ENCODE results near the gene PXYLP1. TPM values are rescaled to one million over a fixed set of nuclear protein-coding genes. Genes with fewer than 3 reads are reported as not detected.

PXYLP1 gene
- total RNA-seq, 1 donor from 2014 or later, result 6.1 TPM

DNA sequence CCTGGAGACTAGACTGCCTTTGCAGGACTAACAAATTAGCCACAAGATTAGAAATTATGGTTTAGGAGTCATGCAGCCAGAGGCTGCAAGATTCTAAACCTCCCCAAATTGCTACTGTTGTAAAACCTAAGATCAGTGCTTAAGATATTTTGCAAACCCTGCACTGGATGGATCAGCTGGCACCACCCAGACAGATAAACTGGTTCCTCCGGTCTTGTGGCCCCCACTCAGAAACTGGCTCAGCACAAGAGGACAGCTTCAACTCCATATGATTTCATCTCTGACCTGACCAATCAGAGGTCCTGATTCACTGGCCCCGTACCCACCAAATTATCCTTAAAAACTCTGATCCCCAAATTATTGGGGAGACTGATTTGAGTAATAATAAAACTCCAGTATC lies 19.5 kb upstream of the PXYLP1 start:
- Mint-ChIP-seq H3K9me3 (ENCODE audit: unreplicated experiment) (no peaks in the 10 kb centered on the region), H3K27ac (ENCODE audit: unreplicated experiment) (no peak overlapping the region), H3K27me3 (ENCODE audit: low read depth, unreplicated experiment) (no peaks in the 10 kb centered on the region), H3K36me3 (ENCODE audit: low read depth, unreplicated experiment) (no peaks in the 10 kb centered on the region), H3K4me3 (ENCODE audit: unreplicated experiment) (no peak overlapping the region), H3K4me1 (ENCODE audit: low read depth, unreplicated experiment) (no peaks in the 10 kb centered on the region)
- Histone ChIP-seq H4K20me1 (ENCODE audit: insufficient read depth, low read length) (no peaks in the 10 kb centered on the region), H2AFZ (ENCODE audit: low read depth, low read length) (no peak overlapping the region), H3K27ac (ENCODE audit: low read depth, low read length) (no peak overlapping the region), H3K9ac (ENCODE audit: low read length) (no peak overlapping the region), H3K4me2 (ENCODE audit: low read length) (no peak overlapping the region), H3K36me3 (ENCODE audit: insufficient read depth, low read length) (no peaks in the 10 kb centered on the region), H3K4me1 (ENCODE audit: insufficient read depth, low read length) (no peaks in the 10 kb centered on the region), H3K4me3 (ENCODE audit: insufficient read depth, low read depth, low read length) (no peak overlapping the region), H3K27me3 (ENCODE audit: insufficient read depth, low read length) (no peaks in the 10 kb centered on the region), H3K79me2 (ENCODE audit: insufficient read depth, low read length) (no peaks in the 10 kb centered on the region), H3K9me3 (ENCODE audit: insufficient read depth, low read depth, low read length) (no peaks in the 10 kb centered on the region)
- DNase-seq (ENCODE audit: low read depth) (no peak), FAIRE-seq (no peak)
- no peak for TF ChIP-seq EZH2 (IDR thresholded peaks at IDR 0.05; ENCODE audit: insufficient read depth, low read length)

DNA sequence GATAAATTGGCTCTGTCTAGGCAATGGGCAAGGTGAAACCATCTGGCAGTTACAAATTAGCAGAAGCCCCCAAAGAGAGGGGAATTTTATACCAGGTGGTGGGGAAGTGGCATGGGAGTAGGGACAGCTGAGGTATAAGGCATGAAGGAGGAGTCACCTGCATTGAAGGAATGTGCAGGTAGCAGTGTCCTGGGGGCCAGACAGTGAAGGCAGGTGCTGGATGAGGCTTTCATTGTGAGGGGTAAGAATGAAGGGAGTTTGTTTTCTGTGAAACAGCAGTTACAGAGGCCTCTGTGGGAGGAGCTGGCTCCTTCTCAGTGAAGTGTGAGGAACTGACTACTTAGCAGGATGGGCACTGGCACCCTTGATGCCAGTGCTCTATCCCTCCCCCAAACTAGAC lies 19.1 kb upstream of the PXYLP1 start:
- no peak overlapping the region for H2AFZ ChIP-seq (ENCODE audit: low read depth, low read length)
- H3K27ac ChIP-seq (ENCODE audit: low read depth, low read length), result no peak overlapping the region
- H3K4me1 ChIP-seq (ENCODE audit: insufficient read depth, low read length), result no peaks in the 10 kb centered on the region
- no peaks in the 10 kb centered on the region for H4K20me1 ChIP-seq (ENCODE audit: insufficient read depth, low read length)
- Mint-ChIP-seq H3K4me1 (ENCODE audit: low read depth, unreplicated experiment) (no peaks in the 10 kb centered on the region), H3K36me3 (ENCODE audit: low read depth, unreplicated experiment) (peaks cover 1% of the 10 kb centered on the region), H3K4me3 (ENCODE audit: unreplicated experiment) (no peak overlapping the region), H3K27ac (ENCODE audit: unreplicated experiment) (no peak overlapping the region), H3K9me3 (ENCODE audit: unreplicated experiment) (peaks cover 1% of the 10 kb centered on the region), H3K27me3 (ENCODE audit: low read depth, unreplicated experiment) (peaks cover 3% of the 10 kb centered on the region)
- no peak overlapping the region for H3K4me3 ChIP-seq (ENCODE audit: insufficient read depth, low read depth, low read length)
- TF ChIP-seq, protein P1, sequence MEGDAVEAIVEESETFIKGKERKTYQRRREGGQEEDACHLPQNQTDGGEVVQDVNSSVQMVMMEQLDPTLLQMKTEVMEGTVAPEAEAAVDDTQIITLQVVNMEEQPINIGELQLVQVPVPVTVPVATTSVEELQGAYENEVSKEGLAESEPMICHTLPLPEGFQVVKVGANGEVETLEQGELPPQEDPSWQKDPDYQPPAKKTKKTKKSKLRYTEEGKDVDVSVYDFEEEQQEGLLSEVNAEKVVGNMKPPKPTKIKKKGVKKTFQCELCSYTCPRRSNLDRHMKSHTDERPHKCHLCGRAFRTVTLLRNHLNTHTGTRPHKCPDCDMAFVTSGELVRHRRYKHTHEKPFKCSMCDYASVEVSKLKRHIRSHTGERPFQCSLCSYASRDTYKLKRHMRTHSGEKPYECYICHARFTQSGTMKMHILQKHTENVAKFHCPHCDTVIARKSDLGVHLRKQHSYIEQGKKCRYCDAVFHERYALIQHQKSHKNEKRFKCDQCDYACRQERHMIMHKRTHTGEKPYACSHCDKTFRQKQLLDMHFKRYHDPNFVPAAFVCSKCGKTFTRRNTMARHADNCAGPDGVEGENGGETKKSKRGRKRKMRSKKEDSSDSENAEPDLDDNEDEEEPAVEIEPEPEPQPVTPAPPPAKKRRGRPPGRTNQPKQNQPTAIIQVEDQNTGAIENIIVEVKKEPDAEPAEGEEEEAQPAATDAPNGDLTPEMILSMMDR (IDR thresholded peaks at IDR 0.05; ENCODE audit: insufficient read depth, low read depth, low read length), result no peak
- no peak for TF ChIP-seq EZH2 (IDR thresholded peaks at IDR 0.05; ENCODE audit: insufficient read depth, low read length)
- H3K79me2 ChIP-seq (ENCODE audit: insufficient read depth, low read length), result no peaks in the 10 kb centered on the region
- H3K4me2 ChIP-seq (ENCODE audit: low read length), result no peak overlapping the region
- no peaks in the 10 kb centered on the region for H3K9me3 ChIP-seq (ENCODE audit: insufficient read depth, low read depth, low read length)
- H3K27me3 ChIP-seq (ENCODE audit: insufficient read depth, low read length), result peaks cover 2% of the 10 kb centered on the region
- no peaks in the 10 kb centered on the region for H3K36me3 ChIP-seq (ENCODE audit: insufficient read depth, low read length)
- H3K9ac ChIP-seq (ENCODE audit: low read length), result no peak overlapping the region
- FAIRE-seq, result no peak
- no peak for DNase-seq (ENCODE audit: low read depth)

DNA sequence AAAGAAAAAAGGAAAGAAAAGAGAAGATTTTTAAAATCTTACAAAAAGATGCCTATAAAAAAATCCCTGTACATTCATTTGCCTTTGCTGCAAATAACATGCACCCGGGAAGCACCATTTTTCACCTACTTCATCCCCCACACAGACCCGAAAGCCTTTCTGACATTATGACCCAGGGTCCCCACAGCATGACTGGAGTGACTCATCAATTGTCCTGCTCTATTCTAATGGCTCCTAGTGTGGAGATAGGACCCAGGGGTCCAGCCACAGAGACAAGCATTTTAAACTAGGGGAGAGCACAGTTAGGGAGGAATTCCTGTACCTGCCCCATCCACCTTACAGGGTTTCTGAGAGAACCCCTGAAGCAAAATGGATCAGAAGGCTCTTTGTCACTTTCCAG lies 14.7 kb upstream of the PXYLP1 start:
- H3K36me3 ChIP-seq (ENCODE audit: insufficient read depth, low read length), result no peaks in the 10 kb centered on the region
- no peaks in the 10 kb centered on the region for H3K9me3 ChIP-seq (ENCODE audit: insufficient read depth, low read depth, low read length)
- Mint-ChIP-seq H3K27me3 (ENCODE audit: low read depth, unreplicated experiment) (peaks cover 17% of the 10 kb centered on the region), H3K4me3 (ENCODE audit: unreplicated experiment) (no peak overlapping the region), H3K9me3 (ENCODE audit: unreplicated experiment) (peaks cover 8% of the 10 kb centered on the region), H3K27ac (ENCODE audit: unreplicated experiment) (no peak overlapping the region), H3K36me3 (ENCODE audit: low read depth, unreplicated experiment) (peaks cover 2% of the 10 kb centered on the region), H3K4me1 (ENCODE audit: low read depth, unreplicated experiment) (no peaks in the 10 kb centered on the region)
- no peaks in the 10 kb centered on the region for H3K79me2 ChIP-seq (ENCODE audit: insufficient read depth, low read length)
- FAIRE-seq (no peak), DNase-seq (ENCODE audit: low read depth) (no peak)
- no peak overlapping the region for H3K4me3 ChIP-seq (ENCODE audit: insufficient read depth, low read depth, low read length)
- no peak overlapping the region for H3K27ac ChIP-seq (ENCODE audit: low read depth, low read length)
- H4K20me1 ChIP-seq (ENCODE audit: insufficient read depth, low read length), result no peaks in the 10 kb centered on the region
- H3K4me2 ChIP-seq (ENCODE audit: low read length), result no peak overlapping the region
- H3K27me3 ChIP-seq (ENCODE audit: insufficient read depth, low read length), result peaks cover 8% of the 10 kb centered on the region
- TF ChIP-seq EZH2 (IDR thresholded peaks at IDR 0.05; ENCODE audit: insufficient read depth, low read length), result no peak
- TF ChIP-seq, protein P1 (IDR thresholded peaks at IDR 0.05; ENCODE audit: insufficient read depth, low read depth, low read length), result no peak
- no peak overlapping the region for H3K9ac ChIP-seq (ENCODE audit: low read length)
- H2AFZ ChIP-seq (ENCODE audit: low read depth, low read length), result no peak overlapping the region
- no peaks in the 10 kb centered on the region for H3K4me1 ChIP-seq (ENCODE audit: insufficient read depth, low read length)

Measured in astrocyte (in vitro differentiated cells and primary cell).